ENCODE measurements around the gene SLC25A48. TPM values are rescaled to one million over a fixed set of nuclear protein-coding genes. Genes with fewer than 3 reads are reported as not detected.

The SLC25A48 gene
- total and polyA plus RNA-seq, 2 donors, result 0.05 to 0.25 TPM

GRCh38 chr5:135821802-135822201, 12.7 kb upstream of the SLC25A48 start:
- H3K4me1 ChIP-seq (ENCODE audit: control insufficient read depth in 2 of 2, insufficient read depth in 2 of 2, low read length in 2 of 2), result no peaks in the 10 kb centered on the region
- H3K4me3 ChIP-seq (ENCODE audit: low read length in 2 of 2), result no peak overlapping the region
- H3K27me3 ChIP-seq (ENCODE audit: control insufficient read depth in 2 of 2, insufficient read depth in 1 of 2, low read length in 1 of 2), result no peaks in the 10 kb centered on the region
- H3K27ac ChIP-seq (ENCODE audit: low read depth in 1 of 2, low read length in 1 of 2), result no peak overlapping the region
- DNase-seq (ENCODE audit: low read depth in 6 of 9, low spot score in 9 of 9), result no peak
- WGBS, result 94% methylated on average over 7 of the region's 7 CpGs
- H3K36me3 ChIP-seq (ENCODE audit: control insufficient read depth in 2 of 2, insufficient read depth in 2 of 2, low read length in 1 of 2), result no peaks in the 10 kb centered on the region
- no peaks in the 10 kb centered on the region for H3K9me3 ChIP-seq (ENCODE audit: control insufficient read depth in 2 of 2, insufficient read depth in 1 of 2, low read length in 1 of 2)

- Histone ChIP-seq H3K27ac (ENCODE audit: low read depth in 1 of 2, low read length in 1 of 2) (no peak overlapping the region), H3K27me3 (ENCODE audit: control insufficient read depth in 2 of 2, insufficient read depth in 1 of 2, low read length in 1 of 2) (no peaks in the 10 kb centered on the region)
These were observed 12.2 kb upstream of the SLC25A48 start for GRCh38 chr5:135822286-135822685.

GRCh38 chr5:135822959-135823358, 11.5 kb upstream of the SLC25A48 start:
- H3K9me3 ChIP-seq (ENCODE audit: control insufficient read depth in 2 of 2, insufficient read depth in 1 of 2, low read length in 1 of 2), result no peaks in the 10 kb centered on the region
- no peak overlapping the region for H3K4me3 ChIP-seq (ENCODE audit: low read length in 2 of 2)
- DNase-seq (ENCODE audit: low read depth in 6 of 9, low spot score in 9 of 9), result no peak
- H3K27me3 ChIP-seq (ENCODE audit: control insufficient read depth in 2 of 2, insufficient read depth in 1 of 2, low read length in 1 of 2), result no peaks in the 10 kb centered on the region
- H3K27ac ChIP-seq (ENCODE audit: low read depth in 1 of 2, low read length in 1 of 2), result no peak overlapping the region
- H3K4me1 ChIP-seq (ENCODE audit: control insufficient read depth in 2 of 2, insufficient read depth in 2 of 2, low read length in 2 of 2), result no peaks in the 10 kb centered on the region
- WGBS, result 89% methylated on average over 4 of the region's 4 CpGs
- H3K36me3 ChIP-seq (ENCODE audit: control insufficient read depth in 2 of 2, insufficient read depth in 2 of 2, low read length in 1 of 2), result no peaks in the 10 kb centered on the region

More at GRCh38 chr5:135822286-135822685, 12.2 kb upstream of the SLC25A48 start:
- Histone ChIP-seq H3K4me1 (ENCODE audit: control insufficient read depth in 2 of 2, insufficient read depth in 2 of 2, low read length in 2 of 2) (no peaks in the 10 kb centered on the region), H3K36me3 (ENCODE audit: control insufficient read depth in 2 of 2, insufficient read depth in 2 of 2, low read length in 1 of 2) (no peaks in the 10 kb centered on the region), H3K4me3 (ENCODE audit: low read length in 2 of 2) (no peak overlapping the region), H3K9me3 (ENCODE audit: control insufficient read depth in 2 of 2, insufficient read depth in 1 of 2, low read length in 1 of 2) (no peaks in the 10 kb centered on the region)
- WGBS, result 94% methylated on average over 2 of the region's 2 CpGs
- DNase-seq (ENCODE audit: low read depth in 6 of 9, low spot score in 9 of 9), result no peak

GRCh38 chr5:135823881-135824280, 10.6 kb upstream of the SLC25A48 start:
- H3K27ac ChIP-seq (ENCODE audit: low read depth in 1 of 2, low read length in 1 of 2), result no peak overlapping the region
- no peak overlapping the region for H3K4me3 ChIP-seq (ENCODE audit: low read length in 2 of 2)
- H3K27me3 ChIP-seq (ENCODE audit: control insufficient read depth in 2 of 2, insufficient read depth in 1 of 2, low read length in 1 of 2), result no peaks in the 10 kb centered on the region
- H3K4me1 ChIP-seq (ENCODE audit: control insufficient read depth in 2 of 2, insufficient read depth in 2 of 2, low read length in 2 of 2), result no peaks in the 10 kb centered on the region
- no peaks in the 10 kb centered on the region for H3K9me3 ChIP-seq (ENCODE audit: control insufficient read depth in 2 of 2, insufficient read depth in 1 of 2, low read length in 1 of 2)
- DNase-seq (ENCODE audit: low read depth in 6 of 9, low spot score in 9 of 9), result no peak
- no peaks in the 10 kb centered on the region for H3K36me3 ChIP-seq (ENCODE audit: control insufficient read depth in 2 of 2, insufficient read depth in 2 of 2, low read length in 1 of 2)
- 56% methylated on average over 1 of the region's 1 CpG for WGBS

GRCh38 chr5:135824541-135825041, 9.9 kb upstream of the SLC25A48 start:
- Histone ChIP-seq H3K9me3 (ENCODE audit: control insufficient read depth in 2 of 2, insufficient read depth in 1 of 2, low read length in 1 of 2) (no peaks in the 10 kb centered on the region), H3K36me3 (ENCODE audit: control insufficient read depth in 2 of 2, insufficient read depth in 2 of 2, low read length in 1 of 2) (no peaks in the 10 kb centered on the region), H3K4me3 (ENCODE audit: low read length in 2 of 2) (no peak overlapping the region), H3K27ac (ENCODE audit: low read depth in 1 of 2, low read length in 1 of 2) (no peak overlapping the region), H3K27me3 (ENCODE audit: control insufficient read depth in 2 of 2, insufficient read depth in 1 of 2, low read length in 1 of 2) (no peaks in the 10 kb centered on the region), H3K4me1 (ENCODE audit: control insufficient read depth in 2 of 2, insufficient read depth in 2 of 2, low read length in 2 of 2) (no peaks in the 10 kb centered on the region)
- 78% methylated on average over 7 of the region's 7 CpGs for WGBS
- DNase-seq (ENCODE audit: low read depth in 6 of 9, low spot score in 9 of 9), result no peak

- Histone ChIP-seq H3K27me3 (ENCODE audit: control insufficient read depth in 2 of 2, insufficient read depth in 1 of 2, low read length in 1 of 2) (peaks cover 0 to 2% of the 10 kb centered on the region in 2 donors), H3K4me1 (ENCODE audit: control insufficient read depth in 2 of 2, insufficient read depth in 2 of 2, low read length in 2 of 2) (no peaks in the 10 kb centered on the region), H3K4me3 (ENCODE audit: low read length in 2 of 2) (no peak overlapping the region), H3K36me3 (ENCODE audit: control insufficient read depth in 2 of 2, insufficient read depth in 2 of 2, low read length in 1 of 2) (no peaks in the 10 kb centered on the region), H3K9me3 (ENCODE audit: control insufficient read depth in 2 of 2, insufficient read depth in 1 of 2, low read length in 1 of 2) (no peaks in the 10 kb centered on the region), H3K27ac (ENCODE audit: low read depth in 1 of 2, low read length in 1 of 2) (no peak overlapping the region)
- WGBS, result 93% methylated on average over 12 of the region's 12 CpGs
- no peak for DNase-seq (ENCODE audit: low read depth in 6 of 9, low spot score in 9 of 9)
These were observed 8.9 kb upstream of the SLC25A48 start for GRCh38 chr5:135825373-135826220.

GRCh38 chr5:135826221-135826525, 8.3 kb upstream of the SLC25A48 start:
- Histone ChIP-seq H3K4me1 (ENCODE audit: control insufficient read depth in 2 of 2, insufficient read depth in 2 of 2, low read length in 2 of 2) (no peaks in the 10 kb centered on the region), H3K36me3 (ENCODE audit: control insufficient read depth in 2 of 2, insufficient read depth in 2 of 2, low read length in 1 of 2) (no peaks in the 10 kb centered on the region), H3K27me3 (ENCODE audit: control insufficient read depth in 2 of 2, insufficient read depth in 1 of 2, low read length in 1 of 2) (peaks cover 0 to 6% of the 10 kb centered on the region in 2 donors), H3K9me3 (ENCODE audit: control insufficient read depth in 2 of 2, insufficient read depth in 1 of 2, low read length in 1 of 2) (no peaks in the 10 kb centered on the region), H3K4me3 (ENCODE audit: low read length in 2 of 2) (no peak overlapping the region), H3K27ac (ENCODE audit: low read depth in 1 of 2, low read length in 1 of 2) (no peak overlapping the region)
- no peak for DNase-seq (ENCODE audit: low read depth in 6 of 9, low spot score in 9 of 9)
- WGBS, result 94% methylated on average over 3 of the region's 3 CpGs

- Histone ChIP-seq H3K9me3 (ENCODE audit: control insufficient read depth in 2 of 2, insufficient read depth in 1 of 2, low read length in 1 of 2) (no peaks in the 10 kb centered on the region), H3K4me1 (ENCODE audit: control insufficient read depth in 2 of 2, insufficient read depth in 2 of 2, low read length in 2 of 2) (no peaks in the 10 kb centered on the region), H3K27ac (ENCODE audit: low read depth in 1 of 2, low read length in 1 of 2) (no peak overlapping the region), H3K36me3 (ENCODE audit: control insufficient read depth in 2 of 2, insufficient read depth in 2 of 2, low read length in 1 of 2) (no peaks in the 10 kb centered on the region), H3K4me3 (ENCODE audit: low read length in 2 of 2) (no peak overlapping the region), H3K27me3 (ENCODE audit: control insufficient read depth in 2 of 2, insufficient read depth in 1 of 2, low read length in 1 of 2) (peaks cover 0 to 10% of the 10 kb centered on the region in 2 donors)
- DNase-seq (ENCODE audit: low read depth in 6 of 9, low spot score in 9 of 9), result no peak
- WGBS, result 90% methylated on average over 8 of the region's 8 CpGs
These were observed 7.3 kb upstream of the SLC25A48 start for GRCh38 chr5:135826994-135827671.
